GM12878 (cell line): Measurements from ENCODE around the gene BAZ1B. TPM values are rescaled to one million over a fixed set of nuclear protein-coding genes. Genes with fewer than 3 reads are reported as not detected.

ENCODE experiments used
- ATAC-seq: fragments of 200-7000 bp; cut with Tn5 transposase; 3 replicates; pipeline ENCODE4 v1.9.1; 2020; ENCODE audit warnings: mild to moderate bottlenecking, moderate library complexity
- BruUV-seq: library from RNA; stranded (reverse); fragments of 400-500 nt; replicated peaks from 2 replicates; lab custom pipeline; 2021; lab: Mats Ljungman, UMichigan
- CTCF ChIA-PET: fragments of 300-600 bp; sonication (Branson Sonifier 250); formaldehyde crosslinking; extraction: SDS; loops from one replicate; lab custom pipeline; 2021; ENCODE audit warnings: inconsistent platforms; lab: Yijun Ruan, JAX
- POLR2A ChIA-PET: fragments of 350-600 bp; formaldehyde crosslinking; extraction: SDS; loops from one replicate; lab custom pipeline; 2021; ENCODE audit warnings: inconsistent platforms; lab: Charles Lee
- RAD21 ChIA-PET: fragments of 300-600 bp; sonication (Branson Sonifier 250); formaldehyde crosslinking; loops from one replicate; lab custom pipeline; 2023; ENCODE audit warnings: antibody characterized with exemption; ENCODE audit not compliant: unreplicated experiment; lab: Charles Lee
- SMC1A ChIA-PET: fragments of 300-600 bp; sonication (Branson Sonifier 250); formaldehyde crosslinking; loops from one replicate; lab custom pipeline; 2023; ENCODE audit not compliant: unreplicated experiment, uncharacterized antibody; lab: Charles Lee
- DNase-seq: peaks from one replicate; pipeline ENCODE4 v3.0.0-alpha.2; 2011; ENCODE audit warnings: low read depth, low spot score
- FAIRE-seq: peaks from 3 replicates; lab custom pipeline; 2011; peaks lifted over from hg19 to GRCh38; lab: Jason Lieb, UNC
- H2AFZ ChIP-seq: 2 replicates; pipeline ENCODE4 v1.6.0; 2011; ENCODE audit warnings: low read depth, low read length, control low read depth; ENCODE audit not compliant: control insufficient read depth
- H3K27ac ChIP-seq: 2 replicates; pipeline ENCODE4 v1.5.1; 2011; ENCODE audit warnings: control low read depth; ENCODE audit not compliant: control insufficient read depth, insufficient read depth
- H3K27me3 ChIP-seq, 2 experiments: replicated peaks in 1 of 2; 2 replicates each; pipeline versions ENCODE4 v1.6.0 to v1.6.1; 2011; ENCODE audit warnings: low read length in 1 of 2; ENCODE audit not compliant: control insufficient read depth in 2 of 2, insufficient read depth in 2 of 2
- H3K36me3 ChIP-seq, 2 experiments: 2 replicates each; pipeline ENCODE4 v1.5.1; 2011; ENCODE audit warnings: low read length in 1 of 2; ENCODE audit not compliant: control insufficient read depth in 2 of 2, insufficient read depth in 2 of 2
- H3K4me1 ChIP-seq: 2 replicates; pipeline ENCODE4 v1.6.1; 2011; ENCODE audit warnings: mild to moderate bottlenecking, low read length, moderate library complexity, mixed read lengths; ENCODE audit not compliant: control insufficient read depth, insufficient read depth
- H3K4me2 ChIP-seq: 2 replicates; pipeline ENCODE4 v1.6.0; 2011; ENCODE audit warnings: control low read depth; ENCODE audit not compliant: control insufficient read depth, insufficient read depth
- H3K4me3 ChIP-seq: fragments of 200-600 bp; sonication (generic); 2 replicates; pipeline ENCODE4 v1.5.1; 2016
- H3K79me2 ChIP-seq: 2 replicates; pipeline ENCODE4 v1.6.0; 2011; ENCODE audit warnings: low read length; ENCODE audit not compliant: control insufficient read depth, insufficient read depth
- H3K9ac ChIP-seq: 2 replicates; pipeline ENCODE4 v1.8.0; 2011; ENCODE audit warnings: low read length, control low read depth, mixed read lengths; ENCODE audit not compliant: control insufficient read depth, insufficient read depth
- H3K9me3 ChIP-seq: replicated peaks from 3 replicates; pipeline ENCODE4 v1.5.1; 2011; ENCODE audit warnings: mild to moderate bottlenecking, low read length; ENCODE audit not compliant: control insufficient read depth, insufficient read depth
- H4K20me1 ChIP-seq: 2 replicates; pipeline ENCODE4 v1.6.0; 2011; ENCODE audit not compliant: control insufficient read depth, insufficient read depth
- BACH1 ChIP-seq: fragments of 450-650 bp; IDR thresholded peaks from 2 replicates; pipeline ENCODE4 v1.6.1; 2017; ENCODE audit warnings: mild to moderate bottlenecking, borderline replicate concordance
- CBX5 ChIP-seq: sonication (generic); IDR thresholded peaks from 2 replicates; pipeline ENCODE4 v1.6.1; 2016; ENCODE audit warnings: low read depth, moderate library complexity, mild to moderate bottlenecking, inconsistent platforms
- EZH2 ChIP-seq: IDR thresholded peaks from 2 replicates; pipeline ENCODE4 v1.6.1; 2012; ENCODE audit warnings: low read depth, mild to moderate bottlenecking, control low read depth, inconsistent platforms, low read length, borderline replicate concordance; ENCODE audit not compliant: control insufficient read depth
- IKZF1 ChIP-seq: fragments of 450-650 bp; conservative IDR thresholded peaks from 2 replicates; pipeline ENCODE4 v1.6.1; 2017; ENCODE audit warnings: antibody characterized with exemption, mild to moderate bottlenecking
- POLR2AphosphoS2 ChIP-seq: IDR thresholded peaks from 2 replicates; pipeline ENCODE4 v1.6.1; 2011; ENCODE audit warnings: low read depth, mild to moderate bottlenecking, low read length, improper control_type of control experiment, moderate library complexity
- POLR2AphosphoS5 ChIP-seq: IDR thresholded peaks from 2 replicates; pipeline ENCODE4 v1.6.1; 2011; ENCODE audit warnings: mild to moderate bottlenecking, low read length, inconsistent platforms
- POU2F2 ChIP-seq: IDR thresholded peaks from 3 replicates; pipeline ENCODE4 v1.6.1; 2011; ENCODE audit warnings: low read depth, mild to moderate bottlenecking, low read length, borderline replicate concordance
- SIX5 ChIP-seq: IDR thresholded peaks from 2 replicates; pipeline ENCODE4 v1.6.1; 2011; ENCODE audit warnings: mild to moderate bottlenecking, low read depth, low read length, moderate library complexity; ENCODE audit not compliant: severe bottlenecking
- TBL1XR1 ChIP-seq: IDR thresholded peaks from 2 replicates; pipeline ENCODE4 v1.6.1; 2012; ENCODE audit warnings: low read depth, low read length, improper control_type of control experiment
- ZBTB11 ChIP-seq: fragments of 450-650 bp; formaldehyde crosslinking; IDR thresholded peaks from 2 replicates; pipeline ENCODE4 v1.5.0; 2022; ENCODE audit warnings: mild to moderate bottlenecking, missing genetic modification characterization
- ZNF384 ChIP-seq: IDR thresholded peaks from 2 replicates; pipeline ENCODE4 v1.6.1; 2012; ENCODE audit warnings: low read depth, mild to moderate bottlenecking, low read length, improper control_type of control experiment, borderline replicate concordance
- WGBS: methylation state at CpG from one replicate; pipeline ENCODE4 v1.1.6; 2016; ENCODE audit warnings: low lambda C conversion rate; ENCODE audit not compliant: insufficient replicate concordance, insufficient coverage; ENCODE audit errors: missing lambda C conversion rate; 5-methylcytosine and 5-hydroxymethylcytosine counted together
- in situ Hi-C: fragments of 300-500 bp; cut with MboI; formaldehyde crosslinking; loops from 9 replicates; pipeline ENCODE4 v1.14.3; 2018; ENCODE audit warnings: mixed read lengths
- intact Hi-C: fragments of 100-400 bp; cut with micrococcal nuclease; formaldehyde crosslinking; loops from one replicate; pipeline ENCODE4 v1.14.2; 2022; ENCODE audit not compliant: unreplicated experiment
- polyA plus RNA-seq, 11 experiments: library from polyadenylated mRNA; depleted of rRNA in 4 of 11; unstranded in 6 of 11; stranded (reverse) in 5 of 11; fragments of >200 nt; fragmentation: Nextera tagmentation in 4 of 11; fragmentation: Illumina TruSeq in 1 of 11; extraction: Ambion mirVana in 4 of 11; extraction: Trizol in 1 of 11; gene quantifications; 1 replicate in 1 of 11; 2 replicates in 10 of 11; pipeline versions ENCODE4 v1.2.1 to v1.2.3, GENCODE V29; 2011 to 2016; ENCODE audit warnings: inconsistent platforms in 2 of 11, missing spikeins in 2 of 11, low read depth in 1 of 11
- total RNA-seq, 4 experiments: library from RNA; depleted of rRNA in 3 of 4; stranded (reverse); fragments of >200 nt in 3 of 4; fragmentation: Illumina TruSeq in 1 of 4; extraction: Trizol in 1 of 4; gene quantifications; 2 replicates each; pipeline versions ENCODE4 v1.2.1 to v1.2.3, GENCODE V29; 2013 to 2021
- TF ChIP-seq, protein P1 (sequence below): IDR thresholded peaks from 2 replicates; pipeline ENCODE4 v1.6.1; 2011; ENCODE audit warnings: borderline replicate concordance, low read depth, mild to moderate bottlenecking, moderate library complexity, low read length; ENCODE audit not compliant: insufficient read depth, poor library complexity, severe bottlenecking

Gene BAZ1B
- total and polyA plus RNA-seq, 10 of the 15 experiments (the other 5 are each of a cell fraction or from before 2014, with no cell fraction given) = 14.0 to 77.4 (median 36.2) TPM

DNA sequence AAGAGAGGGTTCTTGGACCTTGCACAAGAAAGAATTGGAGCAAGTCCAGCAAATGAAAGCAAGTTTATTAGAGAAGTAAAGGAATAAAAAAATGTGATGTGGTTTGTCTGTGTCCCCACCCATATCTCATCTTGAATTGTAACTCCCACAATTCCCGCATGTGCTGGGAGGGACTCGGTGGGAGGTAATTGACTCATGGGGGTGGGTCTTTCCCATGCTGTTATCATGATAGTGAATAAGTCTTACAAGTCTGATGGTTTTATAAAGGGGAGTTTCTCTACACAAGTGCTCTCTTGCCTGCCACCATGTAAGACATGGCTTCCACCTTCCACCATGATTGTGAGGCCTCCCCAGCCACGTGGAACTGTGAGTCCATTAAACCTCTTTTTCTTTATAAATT is 127.7 kb downstream of the BAZ1B start:
- no peak overlapping the region for H3K27ac ChIP-seq
- H3K9me3 ChIP-seq = no peaks in the 10 kb centered on the region; the same call in 2 of the 3 replicates
- H3K4me2 ChIP-seq = no peak overlapping the region
- no TSS peak for BruUV-seq
- intact Hi-C loops = no loop called here
- no peaks in the 10 kb centered on the region for H4K20me1 ChIP-seq
- no peaks in the 10 kb centered on the region for H3K36me3 ChIP-seq
- no peaks in the 10 kb centered on the region for H3K79me2 ChIP-seq
- no peaks in the 10 kb centered on the region for H3K27me3 ChIP-seq
- no peak overlapping the region for H2AFZ ChIP-seq
- ChIA-PET POLR2A (no interaction called here), CTCF (no interaction called here), RAD21 (no interaction called here), SMC1A (no interaction called here)
- 0% methylated on average over 3 of the region's 3 CpGs for WGBS
- H3K9ac ChIP-seq = no peak overlapping the region
- TF ChIP-seq EZH2 = no peak
- no peak for TF ChIP-seq BACH1
- no peak for TF ChIP-seq SIX5
- no peak for TF ChIP-seq POU2F2
- no peak for TF ChIP-seq IKZF1
- TF ChIP-seq, protein P1, sequence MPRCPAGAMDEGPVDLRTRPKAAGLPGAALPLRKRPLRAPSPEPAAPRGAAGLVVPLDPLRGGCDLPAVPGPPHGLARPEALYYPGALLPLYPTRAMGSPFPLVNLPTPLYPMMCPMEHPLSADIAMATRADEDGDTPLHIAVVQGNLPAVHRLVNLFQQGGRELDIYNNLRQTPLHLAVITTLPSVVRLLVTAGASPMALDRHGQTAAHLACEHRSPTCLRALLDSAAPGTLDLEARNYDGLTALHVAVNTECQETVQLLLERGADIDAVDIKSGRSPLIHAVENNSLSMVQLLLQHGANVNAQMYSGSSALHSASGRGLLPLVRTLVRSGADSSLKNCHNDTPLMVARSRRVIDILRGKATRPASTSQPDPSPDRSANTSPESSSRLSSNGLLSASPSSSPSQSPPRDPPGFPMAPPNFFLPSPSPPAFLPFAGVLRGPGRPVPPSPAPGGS = no peak
- FAIRE-seq = no peak
- no peak for ATAC-seq
- in situ Hi-C loops = no loop called here
- no peaks in the 10 kb centered on the region for H3K4me1 ChIP-seq
- H3K4me3 ChIP-seq = no peak overlapping the region
- no peak for DNase-seq

- Histone ChIP-seq H3K9me3 (peaks cover 2% of the 10 kb centered on the region), H3K36me3 (no peaks in the 10 kb centered on the region), H2AFZ (no peak overlapping the region), H3K9ac (no peak overlapping the region), H3K27ac (no peak overlapping the region), H3K4me3 (no peak overlapping the region), H4K20me1 (no peaks in the 10 kb centered on the region), H3K79me2 (no peaks in the 10 kb centered on the region), H3K4me1 (no peaks in the 10 kb centered on the region), H3K4me2 (no peak overlapping the region), H3K27me3 (no peaks in the 10 kb centered on the region)
- in situ Hi-C loops = no loop called here
- FAIRE-seq (no peak), ATAC-seq (no peak), DNase-seq (no peak)
- ChIA-PET POLR2A (no interaction called here), SMC1A (no interaction called here), CTCF (interaction anchor here (1.0 kb wide), 1 partner anchor 11 kb away, joined by 3 read pairs; no protein-coding TSS in a partner anchor), RAD21 (interaction anchor here (0.5 kb wide), 1 partner anchor 61 kb away, joined by 3 read pairs; no protein-coding TSS in a partner anchor)
- intact Hi-C loops = no loop called here
- 75% methylated on average over 2 of the region's 2 CpGs for WGBS
- no TSS peak for BruUV-seq
- no peak for TF ChIP-seq ZNF384
- TF ChIP-seq TBL1XR1 = no peak
- no peak for TF ChIP-seq POLR2AphosphoS2
- TF ChIP-seq POLR2AphosphoS5 = no peak
- TF ChIP-seq ZBTB11 (CRISPR knock-in tag) = no peak
- TF ChIP-seq, protein P1 = no peak
- no peak for TF ChIP-seq CBX5
- TF ChIP-seq EZH2 = no peak
These were observed 130.7 kb downstream of the BAZ1B start for GRCh38 chr7:73391396-73391795.
